Globus pallidus (tissue), 1 donor: ENCODE measurements around the gene EBF3.

ENCODE experiments used
- DNase-seq: peaks from one replicate; pipeline ENCODE4 v3.0.0-alpha.2; 2015; ENCODE audit warnings: low spot score

EBF3 gene

GRCh38 chr10:129971381-129972144, 7.5 kb upstream of the EBF3 start:
- DNase-seq = peak; percentile 32

DNA sequence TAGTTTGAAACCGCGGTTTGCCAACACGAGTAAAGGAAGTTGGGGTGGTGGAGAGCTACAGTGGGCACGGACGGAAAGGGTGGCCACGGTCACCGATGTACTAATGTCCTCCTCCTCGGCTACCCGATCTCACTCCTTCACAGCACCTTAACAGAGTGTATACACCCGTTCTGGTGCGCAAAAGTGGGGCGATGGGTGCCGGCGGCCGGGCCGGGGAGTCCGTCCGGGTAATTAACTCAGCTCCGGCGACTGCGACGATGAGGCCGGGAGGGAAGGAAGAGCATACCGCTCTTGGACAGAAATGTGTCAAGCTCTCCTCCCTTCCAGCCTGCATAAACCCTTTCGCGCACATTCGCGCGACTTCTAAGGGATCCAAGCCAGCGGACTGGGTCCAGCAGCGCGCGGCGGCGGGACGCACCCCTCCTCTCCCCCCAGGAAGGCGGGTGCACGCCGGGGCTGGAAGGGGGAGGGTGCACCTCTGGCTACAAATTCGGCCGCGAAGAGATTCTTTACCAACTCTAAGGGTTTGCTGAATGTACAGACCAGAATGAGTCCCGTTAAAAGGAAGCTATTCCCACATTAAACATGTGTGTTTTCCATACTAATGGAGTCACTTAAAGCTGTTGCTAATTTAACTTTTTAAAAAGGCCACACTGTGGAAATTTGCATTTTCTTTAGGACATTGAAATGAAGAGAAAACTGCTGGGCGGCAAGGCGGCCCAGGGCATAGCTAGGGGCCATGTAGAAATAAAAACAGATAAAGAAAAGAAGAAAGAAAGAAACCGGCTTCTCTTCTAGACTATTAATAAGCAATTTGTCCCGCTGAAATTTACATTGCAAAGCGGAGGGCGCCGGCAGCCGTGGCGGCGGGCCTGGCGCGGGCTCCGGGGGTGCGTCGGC, 6.6 kb upstream of the EBF3 start:
- no peak for DNase-seq

- no peak for DNase-seq
Measured at GRCh38 chr10:129969911-129970464, 5.9 kb upstream of the EBF3 start.

- DNase-seq = no peak
Measured at GRCh38 chr10:129969184-129969910, 5.3 kb upstream of the EBF3 start.

GRCh38 chr10:129968853-129969183, 4.7 kb upstream of the EBF3 start:
- no peak for DNase-seq

DNA sequence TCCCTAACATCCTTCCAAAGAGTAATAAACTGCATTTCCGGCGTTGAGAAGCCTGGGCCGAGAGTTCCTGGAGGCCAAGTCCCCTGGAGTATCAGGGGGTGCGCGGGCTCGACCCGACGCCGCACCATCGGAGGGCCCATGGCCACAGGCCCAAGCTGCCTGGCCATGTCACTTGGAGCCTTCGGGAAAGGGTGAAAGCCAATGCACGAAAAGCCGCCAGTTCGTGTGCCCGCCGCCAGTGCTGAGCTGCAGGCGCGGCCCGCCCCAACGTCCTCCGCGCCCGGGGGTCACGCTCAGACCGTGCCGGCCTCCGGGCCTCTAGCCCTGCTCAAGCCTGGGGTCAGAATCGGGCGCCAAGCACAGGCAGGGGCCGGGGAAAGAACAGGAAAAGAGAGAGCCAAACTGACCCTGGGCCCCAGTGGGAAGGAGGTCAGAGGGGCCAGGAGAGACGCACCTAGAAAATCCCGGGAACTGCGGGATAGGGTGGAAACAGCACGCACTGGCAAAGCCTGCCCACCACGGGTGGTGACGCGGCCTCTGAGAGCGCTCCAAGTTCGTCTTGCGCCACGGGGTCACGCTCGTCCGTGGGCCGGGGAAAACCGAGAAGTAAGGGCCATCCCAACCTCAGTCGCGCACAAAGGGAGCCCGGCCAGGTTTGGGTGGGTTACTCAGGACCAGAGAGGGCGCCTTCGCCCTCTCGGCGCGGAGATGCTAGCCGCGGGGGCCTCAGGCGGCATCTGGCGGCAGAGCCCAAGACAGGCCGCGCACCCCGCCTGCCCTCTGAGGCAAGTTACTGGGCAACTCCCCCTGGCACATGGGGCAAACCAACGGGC, 4.2 kb upstream of the EBF3 start:
- DNase-seq = no peak

GRCh38 chr10:129967579-129968019, 3.5 kb upstream of the EBF3 start:
- no peak for DNase-seq

GRCh38 chr10:129966889-129967578, 3.0 kb upstream of the EBF3 start:
- no peak for DNase-seq

DNA sequence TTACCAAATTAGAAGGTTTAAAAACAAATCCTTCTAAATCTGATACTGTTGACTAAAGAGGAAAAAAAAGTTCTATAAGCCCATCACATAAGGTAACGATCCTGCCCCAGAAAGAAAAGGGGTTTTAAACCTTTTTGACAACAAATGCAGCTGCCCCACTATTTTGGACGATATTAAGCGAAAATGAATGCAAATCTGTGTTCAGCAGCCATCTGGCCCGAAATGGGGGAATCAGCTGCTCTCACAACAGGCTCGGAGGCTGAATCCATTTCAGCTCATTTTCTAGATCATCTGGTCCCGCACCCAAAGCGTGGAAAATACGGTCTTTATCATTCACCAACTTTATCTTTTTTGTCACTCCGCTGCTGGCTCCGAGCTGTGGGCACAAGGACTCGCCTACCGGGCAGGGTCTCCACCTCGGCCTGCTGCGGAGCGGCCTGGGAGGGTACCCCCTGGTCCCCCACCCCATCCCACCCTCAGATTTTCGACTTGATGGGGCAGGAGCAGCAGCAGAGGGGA, 2.4 kb upstream of the EBF3 start:
- DNase-seq = no peak

DNA sequence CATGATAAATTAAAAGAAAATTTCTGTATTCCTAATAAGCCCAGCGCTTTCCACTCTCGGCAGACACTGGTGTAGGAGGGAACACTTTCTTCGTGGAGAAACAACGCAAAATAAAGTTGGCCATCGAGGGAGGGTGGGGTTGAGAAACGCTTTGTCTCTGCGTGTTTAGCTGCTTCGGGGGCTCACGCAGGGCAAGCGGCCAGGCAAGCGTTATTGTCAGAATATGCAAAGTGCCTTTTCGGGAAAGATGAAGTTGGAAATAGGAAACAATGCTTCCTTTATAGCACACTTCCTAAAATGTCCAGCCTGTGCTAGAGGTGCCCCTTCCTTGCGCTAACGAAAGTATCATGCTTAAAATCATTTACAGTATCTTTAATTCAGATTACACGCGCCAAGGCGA, 1.9 kb upstream of the EBF3 start:
- no peak for DNase-seq

GRCh38 chr10:129965425-129965808, 1.3 kb upstream of the EBF3 start:
- no peak for DNase-seq

DNA sequence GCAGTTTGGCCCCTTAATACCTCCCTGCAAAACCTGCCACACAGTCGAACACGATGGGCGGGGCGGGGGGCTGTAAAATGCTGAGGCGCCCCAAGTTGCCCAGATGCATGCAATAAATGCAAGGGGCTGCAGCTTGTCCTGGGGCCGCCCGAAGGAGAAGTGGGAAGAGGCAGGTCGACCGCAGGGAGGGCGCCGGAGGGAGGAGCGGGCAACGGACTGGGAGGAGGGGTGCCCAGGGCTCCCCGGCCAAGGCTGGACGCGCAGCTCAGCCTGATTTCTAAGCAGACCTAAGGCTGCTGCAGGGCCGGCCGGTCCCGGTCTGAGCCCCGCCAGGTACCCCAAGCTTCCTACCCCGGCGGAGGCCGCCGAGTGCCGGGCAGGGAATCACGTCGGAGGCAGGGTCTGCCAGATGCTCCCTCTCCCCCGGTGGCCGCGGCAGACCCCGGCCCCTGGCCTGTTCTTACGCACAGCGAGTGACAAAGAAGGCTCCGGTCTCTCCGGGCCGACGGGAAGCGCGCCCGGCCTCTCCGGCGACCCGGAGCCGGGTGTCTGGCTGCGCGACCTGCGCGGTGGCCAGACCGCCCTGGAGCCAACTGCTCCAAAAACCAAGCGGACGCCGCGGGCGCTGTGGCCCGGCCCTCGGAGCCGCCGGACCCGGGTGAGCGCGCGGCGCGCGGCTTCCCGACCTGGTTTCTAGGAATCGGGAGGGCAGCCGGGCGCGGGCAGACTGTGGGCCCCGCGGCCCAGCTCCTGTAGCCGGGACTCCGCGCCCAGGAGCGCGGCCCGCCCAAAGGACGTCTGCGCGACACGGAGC, 744 bp upstream of the EBF3 start:
- no peak for DNase-seq

GRCh38 chr10:129962872-129963640, 1.0 kb downstream of the EBF3 start:
- no peak for DNase-seq

DNA sequence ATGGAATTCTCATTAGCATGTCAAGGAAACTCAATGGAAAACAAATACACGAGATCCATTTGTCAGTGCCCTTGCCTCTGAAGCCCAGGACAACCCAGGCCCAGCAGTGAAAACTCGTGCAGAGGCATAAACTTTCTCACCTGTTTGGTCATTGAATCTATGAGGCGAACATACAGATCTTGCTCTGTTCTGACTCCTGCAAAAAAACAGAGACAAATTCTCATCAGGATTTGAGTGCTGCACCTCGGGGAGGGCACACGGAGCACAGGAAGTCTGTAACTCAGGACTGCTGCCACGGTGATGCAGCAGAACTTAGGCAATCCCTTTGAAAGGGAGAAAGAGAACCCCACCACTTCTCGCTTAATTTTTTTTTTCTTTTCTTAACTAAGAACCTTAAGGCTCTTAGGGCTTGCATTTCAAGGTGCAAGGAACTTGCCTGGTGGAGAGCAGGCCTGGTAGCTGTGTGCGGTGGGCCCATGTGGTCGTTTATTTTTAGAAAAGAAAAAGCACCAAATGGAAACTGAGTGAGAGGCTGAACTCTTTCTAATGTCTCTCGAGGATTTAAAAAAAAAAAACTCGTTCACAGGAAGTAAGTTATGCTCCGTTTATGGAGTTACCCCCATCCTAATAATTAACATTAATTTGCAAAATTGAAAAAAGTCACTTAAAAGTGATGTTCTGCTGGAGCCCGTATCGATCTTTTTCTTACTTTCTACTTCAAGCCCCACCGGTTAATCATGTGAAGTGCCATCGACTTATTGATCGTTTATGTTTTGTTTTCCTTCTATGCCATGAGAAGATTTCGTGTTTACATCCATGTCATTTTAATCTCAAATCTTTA, 1.8 kb downstream of the EBF3 start:
- no peak for DNase-seq

DNA sequence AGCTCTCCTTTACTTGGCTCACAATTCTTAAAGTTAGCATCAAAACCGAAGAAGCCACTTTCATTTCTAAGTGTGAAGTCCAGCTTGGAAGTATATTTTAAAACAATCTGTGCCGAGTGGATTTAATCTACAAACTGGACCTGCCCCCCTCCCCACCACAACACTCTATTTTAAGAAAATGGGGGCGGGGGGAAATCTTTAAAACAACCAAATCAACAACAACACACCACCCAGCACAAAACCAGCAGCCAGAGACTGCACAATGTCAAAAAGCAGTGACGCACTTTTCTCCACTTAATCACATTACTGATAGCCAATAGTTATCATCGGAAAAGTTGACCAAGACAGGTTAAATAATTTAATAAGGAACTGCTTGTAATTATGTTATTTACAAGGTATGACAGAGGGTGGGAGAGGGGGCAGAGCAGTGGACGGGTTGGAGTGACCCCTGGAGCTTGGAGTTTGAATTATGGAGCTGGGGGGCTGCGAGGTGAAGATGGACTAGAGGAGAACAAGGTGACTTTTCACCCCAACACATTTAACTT, 2.8 kb downstream of the EBF3 start:
- DNase-seq = no peak

DNA sequence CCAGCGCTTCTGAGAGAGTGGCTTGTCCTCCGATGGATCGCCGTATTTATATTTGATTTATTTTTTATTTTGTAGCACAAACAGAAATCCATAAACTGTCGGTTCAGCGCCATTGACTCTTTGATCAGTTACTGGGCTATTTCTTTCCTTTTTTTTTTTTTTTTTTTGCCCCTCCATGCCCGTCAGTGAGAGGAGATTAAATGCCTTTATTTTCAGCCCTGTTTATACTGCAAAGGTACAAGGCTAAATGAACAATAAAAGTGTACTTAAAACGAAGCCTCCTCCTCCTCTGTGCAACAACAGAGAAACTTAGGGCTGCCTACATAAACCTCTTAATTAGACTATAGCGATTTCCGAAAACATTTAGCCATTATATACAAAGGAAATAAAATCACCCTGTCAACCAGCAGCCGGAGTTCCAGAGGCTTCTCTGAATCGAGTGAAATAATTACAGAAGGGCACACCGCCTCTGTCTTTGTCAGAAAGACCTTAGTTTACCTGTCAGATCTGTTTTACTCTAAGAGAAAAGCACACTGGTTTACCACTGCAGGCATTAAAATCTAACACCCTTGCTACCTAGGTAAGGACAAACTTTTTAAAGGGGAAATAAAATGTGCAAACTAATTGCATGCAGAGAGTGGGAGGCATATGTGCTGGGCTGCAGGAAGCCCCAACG, 3.5 kb downstream of the EBF3 start:
- DNase-seq = no peak
